K562 (cell line): ENCODE measurements around the gene TRPC1. TPM values are rescaled to one million over a fixed set of nuclear protein-coding genes. Genes with fewer than 3 reads are reported as not detected.

Experiments used
- DACH1 ChIP-seq: fragments of 450-650 bp; IDR thresholded peaks from 2 replicates; pipeline ENCODE4 v1.6.1; 2018; ENCODE audit not compliant: partially characterized antibody
- DPF2 ChIP-seq: fragments of 450-650 bp; IDR thresholded peaks from 2 replicates; pipeline ENCODE4 v1.6.1; 2016
- FOXM1 ChIP-seq, 2 experiments: fragments of 450-650 bp in 1 of 2; sonication (generic) in 1 of 2; formaldehyde crosslinking in 1 of 2; IDR thresholded peaks; 2 replicates each; pipeline versions ENCODE4 v1.6.1 to v1.9.0; 2017 to 2022; ENCODE audit warnings: low read depth in 2 of 2, mild to moderate bottlenecking in 2 of 2, missing genetic modification reagents in 1 of 2, moderate library complexity in 1 of 2
- HOMEZ ChIP-seq: fragments of 250-450 bp; sonication (Bioruptor Pico); IDR thresholded peaks from 2 replicates; pipeline ENCODE4 v1.4.0; 2020; ENCODE audit warnings: mild to moderate bottlenecking, moderate library complexity
- MAFG ChIP-seq: fragments of 450-650 bp; conservative IDR thresholded peaks from 2 replicates; pipeline ENCODE4 v1.6.1; 2016; ENCODE audit warnings: missing genetic modification characterization, missing compliant biosample characterization
- MLLT1 ChIP-seq, 2 experiments: fragments of 450-650 bp; IDR thresholded peaks; 2 replicates each; pipeline ENCODE4 v1.6.1; 2016
- MYBL2 ChIP-seq, 2 experiments: fragments of 450-650 bp in 1 of 2; sonication (generic) in 1 of 2; formaldehyde crosslinking in 1 of 2; IDR thresholded peaks; 2 replicates each; pipeline versions ENCODE4 v1.6.1 to v1.8.1; 2017 to 2022; ENCODE audit warnings: borderline replicate concordance in 1 of 2, inconsistent platforms in 1 of 2, low read depth in 1 of 2, mild to moderate bottlenecking in 1 of 2, missing genetic modification reagents in 1 of 2, moderate library complexity in 1 of 2
- NFYB ChIP-seq: IDR thresholded peaks from 2 replicates; pipeline ENCODE4 v1.6.1; 2011; ENCODE audit warnings: mild to moderate bottlenecking, moderate library complexity; ENCODE audit not compliant: insufficient read length; ENCODE audit errors: extremely low read depth
- NR2C1 ChIP-seq, 2 experiments: fragments of 450-650 bp; IDR thresholded peaks; 2 replicates each; pipeline ENCODE4 v1.6.1; 2017; ENCODE audit warnings: mild to moderate bottlenecking in 2 of 2, antibody characterized with exemption in 1 of 2, inconsistent platforms in 1 of 2, missing compliant biosample characterization in 1 of 2, missing genetic modification characterization in 1 of 2
- PBX2 ChIP-seq, 2 experiments: IDR thresholded peaks in 1 of 2; conservative IDR thresholded peaks in 1 of 2; 2 replicates each; pipeline ENCODE4 v1.6.1; 2016; ENCODE audit warnings: low read depth in 2 of 2, mild to moderate bottlenecking in 1 of 2, missing compliant biosample characterization in 1 of 2, missing genetic modification characterization in 1 of 2, moderate library complexity in 1 of 2
- STAT5B ChIP-seq: fragments of 250-450 bp; sonication (Bioruptor Pico); IDR thresholded peaks from 2 replicates; pipeline ENCODE4 v1.8.0; 2021; ENCODE audit warnings: mild to moderate bottlenecking, inconsistent platforms
- TAF9B ChIP-seq: fragments of 450-650 bp; IDR thresholded peaks from 2 replicates; pipeline ENCODE4 v1.6.1; 2018; ENCODE audit warnings: mild to moderate bottlenecking; ENCODE audit not compliant: partially characterized antibody
- ZBTB11 ChIP-seq, 3 experiments: fragments of 200-800 bp in 1 of 3; fragments of 250-450 bp in 1 of 3; fragments of 450-650 bp in 1 of 3; sonication (Bioruptor Pico) in 1 of 3; sonication (Bioruptor generic) in 1 of 3; formaldehyde crosslinking in 1 of 3; IDR thresholded peaks; 2 replicates each; pipeline versions ENCODE4 v1.6.1 to v1.8.0; 2016 to 2022; ENCODE audit warnings: mild to moderate bottlenecking in 2 of 3, missing genetic modification characterization in 2 of 3, missing compliant biosample characterization in 1 of 3, moderate library complexity in 1 of 3
- ZBTB8A ChIP-seq: fragments of 450-650 bp; IDR thresholded peaks from 2 replicates; pipeline ENCODE4 v1.6.1; 2018; ENCODE audit warnings: mild to moderate bottlenecking, moderate library complexity; ENCODE audit not compliant: partially characterized antibody
- ZNF24 ChIP-seq: fragments of 450-650 bp; IDR thresholded peaks from 2 replicates; pipeline ENCODE4 v1.6.1; 2016
- polyA plus RNA-seq, 8 experiments: library from polyadenylated mRNA; depleted of rRNA in 4 of 8; stranded (reverse) in 5 of 8; unstranded in 3 of 8; fragments of >200 nt; fragmentation: Nextera tagmentation in 2 of 8; fragmentation: Illumina TruSeq in 1 of 8; extraction: Ambion mirVana in 2 of 8; extraction: Trizol in 1 of 8; gene quantifications; 2 replicates each; pipeline versions ENCODE4 v1.2.1 to v1.2.3, GENCODE V29; 2011 to 2014; ENCODE audit warnings: inconsistent platforms in 1 of 8, missing spikeins in 1 of 8
- total RNA-seq, 7 experiments: library from RNA; depleted of rRNA in 6 of 7; stranded (reverse); fragments of >200 nt in 6 of 7; fragmentation: Illumina TruSeq in 2 of 7; extraction: Trizol in 2 of 7; gene quantifications; 2 replicates each; pipeline versions ENCODE4 v1.2.1 to v1.2.3, GENCODE V29; 2011 to 2021; ENCODE audit warnings: low replicate concordance in 1 of 7

Gene TRPC1
- total and polyA plus RNA-seq, 9 of the 15 experiments (the other 6 are each of a cell fraction or from before 2014, with no cell fraction given) = 1.4 to 6.5 (median 3.0) TPM

- no peak for TF ChIP-seq PBX2 (CRISPR knock-in tag; IDR thresholded peaks at IDR 0.05; ENCODE audit: low read depth)
- no peak for TF ChIP-seq PBX2 (tag; conservative IDR thresholded peaks at IDR 0.05; ENCODE audit: low read depth)
- TF ChIP-seq ZBTB8A = no peak
- TF ChIP-seq NR2C1 (IDR thresholded peaks at IDR 0.05) = no peak
- TF ChIP-seq NR2C1 (tag; IDR thresholded peaks at IDR 0.05) = no peak
- TF ChIP-seq MLLT1 (IDR thresholded peaks at IDR 0.05) = no peak
- TF ChIP-seq ZBTB11 (CRISPR knock-in tag; IDR thresholded peaks at IDR 0.05) = no peak
- TF ChIP-seq ZNF24 = no peak
- TF ChIP-seq FOXM1 (IDR thresholded peaks at IDR 0.05; ENCODE audit: low read depth) = peak; percentile 25; the same call in 1 of the 2 replicates
- no peak for TF ChIP-seq FOXM1 (CRISPR knock-in tag; IDR thresholded peaks at IDR 0.05; ENCODE audit: low read depth)
- TF ChIP-seq NFYB = no peak
- 0 out of 2 replicates have a peak, but pooled peaks have one; percentile 38 for TF ChIP-seq MYBL2 (IDR thresholded peaks at IDR 0.05; ENCODE audit: low read depth)
- TF ChIP-seq MYBL2 (CRISPR knock-in tag; IDR thresholded peaks at IDR 0.05; ENCODE audit: borderline replicate concordance) = no peak
- TF ChIP-seq STAT5B (CRISPR knock-in tag) = no peak
- peak; percentile 16 for TF ChIP-seq TAF9B
- peak; percentile 20; the same call in 1 of the 2 replicates for TF ChIP-seq DPF2
- TF ChIP-seq HOMEZ (CRISPR knock-in tag) = no peak
- TF ChIP-seq MAFG (tag) = peak; percentile 85
- no peak for TF ChIP-seq DACH1
These were observed 54.7 kb downstream of the TRPC1 start (continued) for GRCh38 chr3:142778541-142778940.
